ENCODE results near the gene CCDC9.

GRCh38 chr19:47221890-47222289, 34.4 kb upstream of the CCDC9 start:
- TF ChIP-seq CTCF (IDR thresholded peaks at IDR 0.05; ENCODE audit: low read depth, low read length) (no peak), EZH2phosphoT487 (IDR thresholded peaks at IDR 0.05; ENCODE audit: low read depth) (no peak)

All from OCI-LY3 (cell line).